ENCODE measurements around the gene RAE1. TPM values are rescaled to one million over a fixed set of nuclear protein-coding genes. Genes with fewer than 3 reads are reported as not detected.
A peak's percentile ranks its signal among the peaks of the same experiment; 100 is the strongest.

Gene RAE1
- total RNA-seq, 1 experiment from 2014 or later = 183 TPM

GRCh38 chr20:57428324-57429158, 77.5 kb downstream of the RAE1 start:
- no peak for DNase-seq
- POLR2A ChIA-PET (ENCODE audit: unreplicated experiment) = no interaction called here
- H3K27me3 ChIP-seq (ENCODE audit: low read length) = no peaks in the 10 kb centered on the region
- no peak overlapping the region for H3K4me2 ChIP-seq (ENCODE audit: low read length)
- peak overlapping the region; percentile 59; the same call in 1 of the 2 replicates for H2AFZ ChIP-seq (ENCODE audit: low read length)
- no peak for TF ChIP-seq EZH2 (IDR thresholded peaks at IDR 0.05; ENCODE audit: low read length, unreplicated experiment)
- TF ChIP-seq EZH2phosphoT487 (IDR thresholded peaks at IDR 0.05; ENCODE audit: borderline replicate concordance, low read length) = no peak
- TF ChIP-seq, protein P1, sequence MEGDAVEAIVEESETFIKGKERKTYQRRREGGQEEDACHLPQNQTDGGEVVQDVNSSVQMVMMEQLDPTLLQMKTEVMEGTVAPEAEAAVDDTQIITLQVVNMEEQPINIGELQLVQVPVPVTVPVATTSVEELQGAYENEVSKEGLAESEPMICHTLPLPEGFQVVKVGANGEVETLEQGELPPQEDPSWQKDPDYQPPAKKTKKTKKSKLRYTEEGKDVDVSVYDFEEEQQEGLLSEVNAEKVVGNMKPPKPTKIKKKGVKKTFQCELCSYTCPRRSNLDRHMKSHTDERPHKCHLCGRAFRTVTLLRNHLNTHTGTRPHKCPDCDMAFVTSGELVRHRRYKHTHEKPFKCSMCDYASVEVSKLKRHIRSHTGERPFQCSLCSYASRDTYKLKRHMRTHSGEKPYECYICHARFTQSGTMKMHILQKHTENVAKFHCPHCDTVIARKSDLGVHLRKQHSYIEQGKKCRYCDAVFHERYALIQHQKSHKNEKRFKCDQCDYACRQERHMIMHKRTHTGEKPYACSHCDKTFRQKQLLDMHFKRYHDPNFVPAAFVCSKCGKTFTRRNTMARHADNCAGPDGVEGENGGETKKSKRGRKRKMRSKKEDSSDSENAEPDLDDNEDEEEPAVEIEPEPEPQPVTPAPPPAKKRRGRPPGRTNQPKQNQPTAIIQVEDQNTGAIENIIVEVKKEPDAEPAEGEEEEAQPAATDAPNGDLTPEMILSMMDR (conservative IDR thresholded peaks at IDR 0.05; ENCODE audit: low read depth, low read length) = no peak
- intact Hi-C loops (cut with micrococcal nuclease) = no loop called here
- no peaks in the 10 kb centered on the region for H3K9me3 ChIP-seq (ENCODE audit: low read length)
- ATAC-seq = no peak
- H3K9ac ChIP-seq (ENCODE audit: low read length) = no peak overlapping the region
- no peak overlapping the region for H3K27ac ChIP-seq (ENCODE audit: low read length)
- no peak overlapping the region for H3K4me3 ChIP-seq (ENCODE audit: low read length)
- H4K20me1 ChIP-seq (ENCODE audit: low read length) = no peaks in the 10 kb centered on the region
- peaks cover 15% of the 10 kb centered on the region for H3K4me1 ChIP-seq (ENCODE audit: insufficient read depth, low read length)
- no peaks in the 10 kb centered on the region for H3F3A ChIP-seq (ENCODE audit: low read length, unreplicated experiment)
- CTCF ChIA-PET = no interaction called here
- H3K79me2 ChIP-seq (ENCODE audit: low read length) = no peaks in the 10 kb centered on the region
- no TSS peak for BruUV-seq (replicated peaks)
- no peaks in the 10 kb centered on the region for H3K9me2 ChIP-seq (replicated peaks; ENCODE audit: low read length)
- H3K36me3 ChIP-seq (ENCODE audit: low read depth, low read length) = no peaks in the 10 kb centered on the region

Small RNA genes within 50 kb of the gene (microRNA-seq; reads per million reads assigned to microRNA genes)
- gene MIR4325 (ENCODE audit: unreplicated experiment) = not detected

Other genes starting within 250 kb of the RAE1 start
- gene BMP7, start 84.6 kb upstream of the RAE1 start, total RNA-seq (2014; rRNA removed) = not detected in 2 replicates
- not detected in 2 replicates for gene SPO11, start 21.5 kb upstream of the RAE1 start, total RNA-seq (2014; rRNA removed)
- 56.5 and 59.3 TPM in 2 replicates for gene RBM38, start 40.1 kb downstream of the RAE1 start, total RNA-seq (2014; rRNA removed)
- not detected in 2 replicates for gene CTCFL, start 173.9 kb downstream of the RAE1 start, total RNA-seq (2014; rRNA removed)
- not detected in 2 replicates for gene PCK1, start 209.9 kb downstream of the RAE1 start, total RNA-seq (2014; rRNA removed)

Measured in PC-3 (cell line).